B cell (primary cell): ENCODE results near the gene AXIN1. TPM values are rescaled to one million over a fixed set of nuclear protein-coding genes. Genes with fewer than 3 reads are reported as not detected.
"Not testable (repeated sequence)": the region's sequence is repeated elsewhere in the genome, so short reads cannot be mapped to it uniquely, and the experiment has no call there.

Experiments used
- ATAC-seq: fragments of 200-7000 bp; cut with Tn5 transposase; one replicate; pipeline ENCODE4 v1.10.0; 2021; ENCODE audit warnings: low read depth, mild to moderate bottlenecking, moderate number of reproducible peaks, moderate library complexity
- CTCF ChIA-PET: fragments of 350-600 bp; sonication (Branson Sonifier 250); formaldehyde crosslinking; loops from one replicate; lab custom pipeline; 2021; ENCODE audit warnings: antibody characterized with exemption, inconsistent platforms; lab: Charles Lee
- POLR2A ChIA-PET: fragments of 350-600 bp; sonication (Branson Sonifier 250); formaldehyde crosslinking; loops from one replicate; lab custom pipeline; 2021; ENCODE audit warnings: antibody characterized with exemption; lab: Charles Lee
- DNase-seq: peaks from one replicate; pipeline ENCODE4 v3.0.0; 2013
- H2AFZ ChIP-seq: 2 replicates; pipeline ENCODE4 v1.6.1; 2012; ENCODE audit warnings: mild to moderate bottlenecking, low read depth, low read length; ENCODE audit not compliant: insufficient read depth, poor library complexity, severe bottlenecking
- H3K27ac ChIP-seq, 2 donors: 1 replicate in 1 of 2; 2 replicates in 1 of 2; pipeline ENCODE4 v1.5.1; 2012 to 2013; ENCODE audit warnings: low read length in 2 of 2, mild to moderate bottlenecking in 2 of 2, moderate library complexity in 1 of 2
- H3K27me3 ChIP-seq, 4 experiments: fragments of 200-600 bp in 1 of 4; sonication (generic) in 1 of 4; replicated peaks in 1 of 4; 1 replicate in 2 of 4; 2 replicates in 2 of 4; pipeline versions ENCODE4 v1.6.1 to v1.7.0; 2013 to 2016; ENCODE audit warnings: low read length in 3 of 4, mild to moderate bottlenecking in 2 of 4, mixed read lengths in 1 of 4, moderate library complexity in 1 of 4; ENCODE audit not compliant: insufficient read depth in 4 of 4, control insufficient read depth in 3 of 4; ENCODE audit errors: control extremely low read depth in 1 of 4
- H3K36me3 ChIP-seq, 2 experiments: replicated peaks in 1 of 2; 1 replicate in 1 of 2; 2 replicates in 1 of 2; pipeline versions ENCODE4 v1.6.1 to v1.7.1; 2013; ENCODE audit warnings: low read length in 1 of 2; ENCODE audit not compliant: insufficient read depth in 2 of 2, control insufficient read depth in 1 of 2; ENCODE audit errors: control extremely low read depth in 1 of 2, extremely low read depth in 1 of 2
- H3K4me1 ChIP-seq, 2 donors: fragments of 200-600 bp in 1 of 2; sonication (generic) in 1 of 2; 1 replicate in 1 of 2; 2 replicates in 1 of 2; pipeline versions ENCODE4 v1.5.1 to v1.6.1; 2013 to 2017; ENCODE audit warnings: low read length in 2 of 2; ENCODE audit not compliant: control insufficient read depth in 2 of 2, insufficient read depth in 2 of 2
- H3K4me2 ChIP-seq: replicated peaks from 2 replicates; pipeline ENCODE3; 2012; ENCODE audit warnings: mild to moderate bottlenecking, low read depth, low read length; ENCODE audit not compliant: poor library complexity, severe bottlenecking
- H3K4me3 ChIP-seq, 5 experiments: fragments of 200-600 bp in 1 of 5; sonication (generic) in 1 of 5; 1 replicate in 3 of 5; 2 replicates in 2 of 5; pipeline versions ENCODE4 v1.5.1 to v1.7.0; 2011 to 2016; ENCODE audit warnings: low read length in 4 of 5, mild to moderate bottlenecking in 4 of 5, low read depth in 2 of 5, control low read depth in 1 of 5, moderate library complexity in 1 of 5; ENCODE audit not compliant: insufficient read depth in 1 of 5; ENCODE audit errors: control extremely low read depth in 1 of 5, extremely low read depth in 1 of 5
- H3K79me2 ChIP-seq: fragments of 200-600 bp; sonication (generic); one replicate; pipeline ENCODE4 v1.6.0; 2016; ENCODE audit warnings: low read length; ENCODE audit not compliant: control insufficient read depth, insufficient read depth
- H3K9ac ChIP-seq: fragments of 200-600 bp; sonication (generic); 2 replicates; pipeline ENCODE4 v1.6.1; 2017; ENCODE audit warnings: mild to moderate bottlenecking, low read length, moderate library complexity
- H3K9me3 ChIP-seq, 3 donors: one replicate each; pipeline versions ENCODE4 v1.6.1 to v1.7.1; 2013; ENCODE audit warnings: low read length in 2 of 3; ENCODE audit not compliant: control insufficient read depth in 2 of 3, insufficient read depth in 1 of 3; ENCODE audit errors: control extremely low read depth in 1 of 3
- H4K20me1 ChIP-seq: 2 replicates; pipeline ENCODE4 v1.6.0; 2012; ENCODE audit warnings: mild to moderate bottlenecking, low read length; ENCODE audit not compliant: insufficient read depth, control insufficient read depth, poor library complexity, severe bottlenecking
- H3K27ac Mint-ChIP-seq: one replicate; pipeline ENCODE4 v1.8.0; 2021; ENCODE audit warnings: mixed read lengths
- H3K27me3 Mint-ChIP-seq: one replicate; pipeline ENCODE4 v1.8.0; 2021; ENCODE audit warnings: mixed read lengths
- H3K4me1 Mint-ChIP-seq: one replicate; pipeline ENCODE4 v1.8.0; 2021; ENCODE audit warnings: mixed read lengths
- H3K4me3 Mint-ChIP-seq: one replicate; pipeline ENCODE4 v1.8.0; 2021; ENCODE audit warnings: mixed read lengths
- H3K9me3 Mint-ChIP-seq: one replicate; pipeline ENCODE4 v1.8.0; 2022; ENCODE audit warnings: mixed read lengths; ENCODE audit not compliant: insufficient read depth
- CTCF ChIP-seq: fragments of 200-600 bp; IDR thresholded peaks from one replicate; pipeline ENCODE4 v1.8.0; 2022; ENCODE audit warnings: antibody characterized with exemption, mild to moderate bottlenecking
- EZH2 ChIP-seq: IDR thresholded peaks from 2 replicates; pipeline ENCODE4 v1.6.1; 2012; ENCODE audit warnings: borderline replicate concordance, low read depth, mild to moderate bottlenecking, moderate library complexity, low read length; ENCODE audit not compliant: insufficient read depth, poor library complexity, severe bottlenecking
- WGBS: methylation state at CpG from one replicate; pipeline ENCODE4 v1.1.5; 2013; ENCODE audit warnings: missing lambda C conversion rate; ENCODE audit not compliant: insufficient coverage; 5-methylcytosine and 5-hydroxymethylcytosine counted together
- intact Hi-C: fragments of 100-400 bp; cut with micrococcal nuclease; formaldehyde crosslinking; loops from one replicate; pipeline ENCODE4 v1.10.0; 2022
- polyA plus RNA-seq: library from polyadenylated mRNA; depleted of rRNA; stranded (reverse); fragments of >200 nt; gene quantifications from 2 replicates; pipeline ENCODE4 v1.2.3, GENCODE V29; 2012
- total RNA-seq, 2 donors: library from RNA; stranded (reverse); fragments of 120-200 nt in 1 of 2; gene quantifications; 1 replicate in 1 of 2; 2 replicates in 1 of 2; pipeline versions ENCODE4 v1.2.3 to v1.2.4, GENCODE V29; 2013 to 2022

Gene AXIN1
- total and polyA plus RNA-seq, 2 donors (not counting 1 experiment from before 2014, with no cell fraction given) = 39.0 to 40.8 TPM

- Histone ChIP-seq H3K9ac (no peak overlapping the region), H3K4me3 (no peak overlapping the region), H3K9me3 (no peaks in the 10 kb centered on the region), H3K79me2 (no peaks in the 10 kb centered on the region), H3K4me2 (no peak overlapping the region), H3K27me3 (peaks cover 0 to 10% (median 0%) of the 10 kb centered on the region in 4 experiments), H2AFZ (no peak overlapping the region), H4K20me1 (no peaks in the 10 kb centered on the region), H3K36me3 (peaks cover 0 to 16% of the 10 kb centered on the region in 2 experiments), H3K27ac (no peak overlapping the region), H3K4me1 (peaks cover 0 to 8% of the 10 kb centered on the region in 2 donors)
- ATAC-seq = no peak
- POLR2A ChIA-PET = no interaction called here
- peaks cover 4% of the 10 kb centered on the region for H3K4me1 Mint-ChIP-seq
- no peak overlapping the region for H3K27ac Mint-ChIP-seq
- no peaks in the 10 kb centered on the region for H3K9me3 Mint-ChIP-seq
- H3K4me3 Mint-ChIP-seq = no peak overlapping the region
- no peak for DNase-seq
- TF ChIP-seq CTCF = no peak
- no peak for TF ChIP-seq EZH2
- CTCF ChIA-PET = interaction anchor here (1.1 to 3.6 kb wide), 4 partner anchors 9 to 298 kb away, joined by 3 to 63 read pairs (median 21); no protein-coding TSS in a partner anchor
- intact Hi-C loops = no loop called here
- peaks cover 5% of the 10 kb centered on the region for H3K27me3 Mint-ChIP-seq
- 82% methylated on average over 18 of the region's 20 CpGs for WGBS
These were observed 10.7 kb upstream of the AXIN1 start for GRCh38 chr16:363110-363765.

GRCh38 chr16:362702-362999 is 10.1 kb upstream of the AXIN1 start:
- not testable (repeated sequence) for ATAC-seq, H2AFZ ChIP-seq, H3K4me1 ChIP-seq, H3K27ac Mint-ChIP-seq, H3K9me3 ChIP-seq, H3K27me3 Mint-ChIP-seq, H3K9ac ChIP-seq, H3K4me3 Mint-ChIP-seq, H3K36me3 ChIP-seq, H3K4me3 ChIP-seq, H3K27me3 ChIP-seq, DNase-seq, H3K79me2 ChIP-seq, H4K20me1 ChIP-seq, H3K27ac ChIP-seq, H3K4me2 ChIP-seq, H3K9me3 Mint-ChIP-seq, H3K4me1 Mint-ChIP-seq
- 100% methylated on average over 1 of the region's 24 CpGs for WGBS
- ChIA-PET CTCF (interaction anchor here (0.6 to 3.6 kb wide), 11 partner anchors 9 to 322 kb away, joined by 3 to 63 read pairs (median 4); partner anchors contain the start of genes FAM234A and LUC7L), POLR2A (interaction anchor here (0.5 kb wide), 1 partner anchor 140 kb away, joined by 9 read pairs; no protein-coding TSS in a partner anchor)
- intact Hi-C loops = loop anchor here (1.0 kb wide), 3 partner anchors 245 to 297 kb away; no protein-coding TSS in a partner anchor
